C4-2B (cell line): ENCODE data around the gene ZNF532.
"Not testable (repeated sequence)": the region's sequence is repeated elsewhere in the genome, so short reads cannot be mapped to it uniquely, and the experiment has no call there.

Source experiments
- H3K27ac ChIP-seq: fragments of 450-650 bp; 2 replicates; pipeline ENCODE4 v1.5.1; 2017
- CTCF ChIP-seq: fragments of 450-650 bp; conservative IDR thresholded peaks from 2 replicates; pipeline ENCODE4 v1.5.1; 2017; ENCODE audit warnings: mild to moderate bottlenecking
- ZFX ChIP-seq: fragments of 450-650 bp; IDR thresholded peaks from 2 replicates; pipeline ENCODE4 v1.6.1; 2017

Gene ZNF532

GRCh38 chr18:58908006-58908405 is 43.3 kb downstream of the ZNF532 start:
- H3K27ac ChIP-seq, result no peak overlapping the region
- TF ChIP-seq ZFX (no peak), CTCF (no peak)

- TF ChIP-seq CTCF (no peak), ZFX (no peak)
- no peak overlapping the region for H3K27ac ChIP-seq
Measured at GRCh38 chr18:58909521-58909920, 44.8 kb downstream of the ZNF532 start.

- 0 out of 2 replicates have a peak overlapping the region, but pooled peaks have one; percentile 5 for H3K27ac ChIP-seq
Measured at GRCh38 chr18:58911241-58911640, 46.6 kb downstream of the ZNF532 start.

GRCh38 chr18:58911766-58912165 is 47.1 kb downstream of the ZNF532 start:
- 0 out of 2 replicates have a peak overlapping the region, but pooled peaks have one; percentile 5 for H3K27ac ChIP-seq
- TF ChIP-seq CTCF (no peak), ZFX (no peak)

More at GRCh38 chr18:58911241-58911640, 46.6 kb downstream of the ZNF532 start:
- TF ChIP-seq CTCF (no peak), ZFX (no peak)

DNA sequence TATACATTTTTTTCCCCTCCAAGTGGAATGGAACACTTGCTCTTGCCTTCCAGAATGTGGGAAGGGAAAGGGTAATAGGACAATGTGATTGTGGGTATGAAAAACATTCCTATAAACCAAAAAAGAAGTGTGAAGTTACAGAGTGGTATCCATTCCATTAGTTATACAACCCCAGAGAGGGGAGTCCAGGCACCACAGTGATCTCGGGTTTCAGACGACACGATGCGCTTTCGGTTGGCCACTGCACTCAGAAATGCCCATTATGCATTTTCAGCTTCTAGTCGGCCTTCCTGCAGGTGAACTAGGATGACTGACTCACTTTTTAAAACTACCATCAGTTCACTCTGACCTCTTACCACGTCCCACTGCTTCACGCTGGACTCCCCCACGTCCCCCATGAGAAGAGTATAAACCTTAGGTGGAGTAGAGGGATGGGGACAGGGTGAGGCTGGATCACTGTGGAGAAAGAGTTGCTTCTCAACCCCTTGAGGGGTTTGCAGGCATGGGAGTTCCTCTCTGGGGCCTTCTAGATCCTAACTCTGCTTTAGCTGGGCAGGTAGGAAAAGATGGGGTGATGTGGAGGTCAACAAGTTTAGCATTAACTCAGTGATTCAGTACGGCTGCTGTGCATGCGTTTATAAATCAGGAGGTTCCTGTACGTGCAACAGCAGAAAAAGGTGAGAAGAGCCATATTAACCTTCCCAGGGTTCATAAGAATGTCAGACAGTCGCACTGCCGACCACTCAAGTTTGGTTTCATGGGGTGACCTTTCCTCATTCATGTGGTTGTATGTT is 50.5 kb downstream of the ZNF532 start:
- no peak overlapping the region for H3K27ac ChIP-seq
- no peak for TF ChIP-seq ZFX
- TF ChIP-seq CTCF, result no peak

DNA sequence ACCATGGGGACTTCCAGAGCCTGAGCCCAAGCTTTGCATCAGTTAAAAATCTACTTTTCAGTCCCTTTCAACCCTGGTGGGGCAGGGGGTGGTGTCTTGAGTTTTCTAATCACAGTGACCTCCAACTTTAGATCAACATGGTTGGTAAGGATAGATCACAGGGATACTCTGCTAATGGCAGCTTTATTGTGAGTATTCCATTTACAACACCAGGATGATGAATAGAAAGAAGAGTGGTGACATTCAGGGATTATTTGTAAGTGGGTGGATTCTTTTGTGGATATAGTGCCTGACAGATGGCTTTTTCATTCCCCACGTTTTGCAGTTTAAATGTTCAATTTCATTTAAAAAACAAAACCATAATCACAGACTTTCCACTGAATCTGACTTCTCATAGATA is 51.3 kb downstream of the ZNF532 start:
- TF ChIP-seq ZFX, result no peak
- no peak for TF ChIP-seq CTCF

DNA sequence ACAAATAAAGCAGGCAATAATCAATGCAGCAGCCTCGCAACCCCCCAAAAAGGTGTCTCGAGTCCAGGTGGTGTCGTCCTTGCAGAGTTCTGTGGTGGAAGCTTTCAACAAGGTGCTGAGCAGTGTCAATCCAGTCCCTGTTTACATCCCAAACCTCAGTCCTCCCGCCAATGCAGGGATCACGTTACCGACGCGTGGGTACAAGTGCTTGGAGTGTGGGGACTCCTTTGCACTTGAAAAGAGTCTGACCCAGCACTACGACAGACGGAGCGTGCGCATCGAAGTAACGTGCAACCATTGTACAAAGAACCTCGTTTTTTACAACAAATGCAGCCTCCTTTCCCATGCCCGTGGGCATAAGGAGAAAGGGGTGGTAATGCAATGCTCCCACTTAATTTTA is 55.3 kb downstream of the ZNF532 start:
- H3K27ac ChIP-seq, result not testable (repeated sequence)

More for the DNA sequence above, 51.3 kb downstream of the ZNF532 start:
- H3K27ac ChIP-seq, result no peak overlapping the region

GRCh38 chr18:58922995-58923394 is 58.3 kb downstream of the ZNF532 start:
- no peak overlapping the region for H3K27ac ChIP-seq
- TF ChIP-seq CTCF (no peak), ZFX (no peak)
